Fibroblast of mammary gland (primary cell): Measurements from ENCODE around the gene FAM50B.

ENCODE experiments used
- DNase-seq: peaks from one replicate; pipeline ENCODE4 v3.0.0-alpha.2; 2010; ENCODE audit warnings: low read depth
- H3K4me3 ChIP-seq: 2 replicates; pipeline ENCODE4 v1.5.1; 2011; ENCODE audit warnings: low read depth, mild to moderate bottlenecking, low read length, moderate library complexity; ENCODE audit not compliant: control insufficient read depth
- CTCF ChIP-seq: conservative IDR thresholded peaks from 2 replicates; pipeline ENCODE4 v1.5.1; 2011; ENCODE audit warnings: low read depth, low read length, inconsistent platforms; ENCODE audit not compliant: control insufficient read depth, insufficient read depth

FAM50B gene

GRCh38 chr6:3847521-3847920 is 1.7 kb upstream of the FAM50B start:
- no peak for DNase-seq
- TF ChIP-seq CTCF, result no peak
- no peak overlapping the region for H3K4me3 ChIP-seq

- peak overlapping the region; percentile 43 for H3K4me3 ChIP-seq
- no peak for TF ChIP-seq CTCF
- peak; percentile 35 for DNase-seq
These were observed 793 bp upstream of the FAM50B start for GRCh38 chr6:3848380-3848779.

DNA sequence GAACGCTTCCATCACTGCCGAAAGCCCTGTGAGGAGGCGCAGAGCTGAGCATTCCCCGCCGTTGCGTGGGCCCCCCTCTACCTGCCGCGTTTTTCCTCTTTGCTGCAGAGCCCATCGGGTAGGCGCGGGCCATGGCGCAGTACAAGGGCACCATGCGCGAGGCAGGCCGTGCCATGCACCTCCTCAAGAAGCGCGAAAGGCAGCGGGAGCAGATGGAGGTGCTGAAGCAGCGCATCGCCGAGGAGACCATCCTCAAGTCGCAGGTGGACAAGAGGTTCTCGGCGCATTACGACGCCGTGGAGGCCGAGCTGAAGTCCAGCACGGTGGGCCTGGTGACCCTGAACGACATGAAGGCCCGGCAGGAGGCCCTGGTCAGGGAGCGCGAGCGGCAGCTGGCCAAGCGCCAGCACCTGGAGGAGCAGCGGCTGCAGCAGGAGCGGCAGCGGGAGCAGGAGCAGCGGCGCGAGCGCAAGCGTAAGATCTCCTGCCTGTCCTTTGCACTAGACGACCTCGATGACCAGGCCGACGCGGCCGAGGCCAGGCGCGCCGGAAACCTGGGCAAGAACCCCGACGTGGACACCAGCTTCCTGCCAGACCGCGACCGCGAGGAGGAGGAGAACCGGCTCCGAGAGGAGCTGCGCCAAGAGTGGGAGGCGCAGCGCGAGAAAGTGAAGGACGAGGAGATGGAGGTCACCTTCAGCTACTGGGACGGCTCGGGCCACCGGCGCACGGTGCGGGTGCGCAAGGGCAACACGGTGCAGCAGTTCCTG is 693 bp downstream of the FAM50B start:
- H3K4me3 ChIP-seq, result peak overlapping the region; percentile 61
- TF ChIP-seq CTCF, result no peak
- no peak for DNase-seq

DNA sequence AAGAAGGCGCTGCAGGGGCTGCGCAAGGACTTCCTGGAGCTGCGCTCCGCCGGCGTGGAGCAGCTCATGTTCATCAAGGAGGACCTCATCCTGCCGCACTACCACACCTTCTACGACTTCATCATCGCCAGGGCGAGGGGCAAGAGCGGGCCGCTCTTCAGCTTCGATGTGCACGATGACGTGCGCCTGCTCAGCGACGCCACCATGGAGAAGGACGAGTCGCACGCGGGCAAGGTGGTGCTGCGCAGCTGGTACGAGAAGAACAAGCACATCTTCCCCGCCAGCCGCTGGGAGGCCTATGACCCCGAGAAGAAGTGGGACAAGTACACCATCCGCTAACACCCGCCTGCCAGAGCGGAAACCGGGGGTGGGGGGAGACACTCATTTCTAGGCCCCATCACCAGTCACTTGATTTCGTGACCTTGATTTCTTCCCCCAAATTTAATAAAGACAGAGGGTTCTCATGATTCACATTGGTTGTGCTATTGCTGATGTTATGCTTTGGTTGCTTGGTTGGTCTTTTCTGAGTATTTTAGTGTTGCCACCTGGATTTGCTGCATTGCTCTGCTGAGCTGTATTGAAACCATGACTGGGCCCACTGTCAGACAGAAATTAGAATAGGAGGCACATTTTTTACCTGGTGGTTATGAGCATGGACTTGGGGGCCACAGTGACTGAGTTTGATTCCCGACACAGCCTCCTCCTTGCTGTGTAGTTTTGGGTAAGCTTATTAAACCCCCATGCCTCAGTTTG is 1.5 kb downstream of the FAM50B start:
- TF ChIP-seq CTCF, result no peak
- DNase-seq, result no peak
- H3K4me3 ChIP-seq, result peak overlapping the region; percentile 61

DNA sequence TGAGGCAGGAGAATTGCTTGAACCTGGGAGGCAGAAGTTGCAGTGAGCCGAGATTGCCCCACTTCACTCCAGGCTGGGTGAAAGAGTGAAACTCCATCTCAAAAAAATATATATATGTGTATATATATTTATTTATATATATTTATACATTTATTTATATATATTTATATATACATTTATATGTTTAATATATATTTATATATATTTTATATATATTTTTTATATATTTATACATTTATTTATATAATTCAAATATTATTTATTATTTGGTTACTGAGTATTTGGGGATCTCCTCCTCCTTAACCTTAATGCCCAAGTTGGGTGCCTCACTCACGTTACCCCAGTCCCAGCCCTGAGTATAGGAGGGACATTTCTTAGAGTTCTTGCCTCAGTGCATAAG is 2.7 kb downstream of the FAM50B start:
- no peak for TF ChIP-seq CTCF
- DNase-seq, result no peak
- H3K4me3 ChIP-seq, result no peak overlapping the region

DNA sequence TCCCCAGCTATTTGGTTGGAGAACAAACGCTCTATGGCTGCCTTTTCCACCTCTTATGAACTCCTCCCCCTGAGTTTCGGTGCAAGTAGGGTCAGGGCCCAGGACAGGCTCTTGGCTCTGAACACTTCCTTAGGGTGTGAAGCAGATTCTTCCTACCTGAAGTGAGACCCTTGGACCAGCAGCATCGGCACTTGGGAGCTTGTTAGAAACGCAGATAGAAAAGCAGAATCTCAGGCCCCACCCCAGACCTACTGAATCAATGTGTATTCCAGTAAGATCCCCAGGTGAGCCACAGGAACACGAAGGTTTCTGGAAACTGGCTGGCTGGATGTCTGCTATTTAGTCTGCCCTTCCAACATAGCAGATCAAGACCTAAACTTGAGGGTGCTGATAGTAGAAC is 3.2 kb downstream of the FAM50B start:
- no peak for TF ChIP-seq CTCF
- DNase-seq, result no peak
- H3K4me3 ChIP-seq, result no peak overlapping the region
